GM23338 (cell line): ENCODE results near the gene CYP19A1. TPM values are rescaled to one million over a fixed set of nuclear protein-coding genes. Genes with fewer than 3 reads are reported as not detected.

Source experiments
- ATAC-seq: fragments of 200-7000 bp; cut with Tn5 transposase; 3 replicates; pipeline ENCODE4 v1.9.1; 2020
- DNase-seq: peaks from one replicate; pipeline ENCODE4 v3.0.0-alpha.2; 2015; ENCODE audit warnings: low spot score
- H2AFZ ChIP-seq: fragments of 200-600 bp; sonication (generic); 2 replicates; pipeline ENCODE4 v1.8.0; 2016; ENCODE audit warnings: antibody characterized with exemption, mild to moderate bottlenecking, moderate library complexity
- H3F3A ChIP-seq: fragments of 200-600 bp; sonication (generic); replicated peaks from 2 replicates; pipeline ENCODE4 v1.8.0; 2017; ENCODE audit warnings: antibody characterized with exemption, mixed run types, low read depth
- H3K27ac ChIP-seq: fragments of 200-600 bp; sonication (generic); 2 replicates; pipeline ENCODE4 v1.6.1; 2016; ENCODE audit warnings: low read depth
- H3K27me3 ChIP-seq: fragments of 200-600 bp; sonication (generic); 2 replicates; pipeline ENCODE4 v1.8.0; 2016; ENCODE audit warnings: mild to moderate bottlenecking, mixed run types, moderate library complexity; ENCODE audit not compliant: insufficient read depth
- H3K36me3 ChIP-seq: fragments of 200-600 bp; sonication (generic); 2 replicates; pipeline ENCODE4 v1.8.0; 2016; ENCODE audit warnings: mild to moderate bottlenecking; ENCODE audit not compliant: insufficient read depth
- H3K4me1 ChIP-seq: fragments of 200-600 bp; sonication (generic); 2 replicates; pipeline ENCODE4 v1.8.0; 2016; ENCODE audit warnings: mild to moderate bottlenecking, moderate library complexity; ENCODE audit not compliant: insufficient read depth
- H3K4me2 ChIP-seq: fragments of 200-600 bp; sonication (generic); 2 replicates; pipeline ENCODE4 v1.7.1; 2017; ENCODE audit warnings: mixed run types
- H3K4me3 ChIP-seq: fragments of 200-600 bp; sonication (generic); 2 replicates; pipeline ENCODE4 v1.6.1; 2016; ENCODE audit warnings: mixed run types
- H3K79me2 ChIP-seq: fragments of 200-600 bp; sonication (generic); replicated peaks from 2 replicates; pipeline ENCODE4 v1.8.0; 2017; ENCODE audit warnings: mild to moderate bottlenecking; ENCODE audit not compliant: insufficient read depth
- H3K9me2 ChIP-seq: fragments of 200-600 bp; sonication (generic); 2 replicates; pipeline ENCODE4 v1.8.0; 2017; ENCODE audit not compliant: insufficient read depth
- H4K20me1 ChIP-seq: fragments of 200-600 bp; sonication (generic); replicated peaks from 2 replicates; pipeline ENCODE4 v1.8.0; 2017; ENCODE audit warnings: mild to moderate bottlenecking; ENCODE audit not compliant: insufficient read depth
- H3K27ac Mint-ChIP-seq: 2 replicates; pipeline ENCODE4 v1.8.0; 2020; ENCODE audit warnings: inconsistent platforms, mild to moderate bottlenecking, moderate library complexity, mixed read lengths
- H3K27me3 Mint-ChIP-seq: 3 replicates; pipeline ENCODE4 v1.8.0; 2022; ENCODE audit warnings: low read depth, mild to moderate bottlenecking, moderate library complexity, mixed read lengths, inconsistent platforms; ENCODE audit not compliant: insufficient read depth, poor library complexity
- H3K36me3 Mint-ChIP-seq: 3 replicates; pipeline ENCODE4 v1.8.0; 2021; ENCODE audit warnings: low read depth, mild to moderate bottlenecking, inconsistent platforms, moderate library complexity, mixed read lengths
- H3K4me1 Mint-ChIP-seq: 3 replicates; pipeline ENCODE4 v1.8.0; 2020; ENCODE audit warnings: mild to moderate bottlenecking, inconsistent platforms, mixed read lengths
- H3K4me3 Mint-ChIP-seq: 3 replicates; pipeline ENCODE4 v1.8.0; 2021; ENCODE audit warnings: moderate library complexity, mild to moderate bottlenecking, inconsistent platforms, mixed read lengths
- H3K9me3 Mint-ChIP-seq: 3 replicates; pipeline ENCODE4 v1.8.0; 2020; ENCODE audit warnings: moderate library complexity, mild to moderate bottlenecking, inconsistent platforms, mixed read lengths
- CTCF ChIP-seq, 2 experiments: fragments of 200-600 bp in 1 of 2; sonication (generic) in 1 of 2; conservative IDR thresholded peaks; 2 replicates each; pipeline versions ENCODE4 v1.5.1 to v1.6.1; 2016 to 2017; ENCODE audit warnings: antibody characterized with exemption in 2 of 2, low read depth in 2 of 2, mild to moderate bottlenecking in 2 of 2, moderate library complexity in 1 of 2
- EZH2phosphoT487 ChIP-seq: fragments of 200-600 bp; sonication (generic); IDR thresholded peaks from one replicate; pipeline ENCODE4 v1.8.1; 2018; ENCODE audit warnings: antibody characterized with exemption; ENCODE audit not compliant: unreplicated experiment
- NANOG ChIP-seq: IDR thresholded peaks from 2 replicates; pipeline ENCODE4 v1.6.1; 2016; ENCODE audit warnings: antibody characterized with exemption, borderline replicate concordance
- POLR2AphosphoS5 ChIP-seq: IDR thresholded peaks from 2 replicates; pipeline ENCODE4 v1.6.1; 2016; ENCODE audit warnings: antibody characterized with exemption, low read depth
- REST ChIP-seq: IDR thresholded peaks from one replicate; pipeline ENCODE4 v1.6.1; 2018; ENCODE audit warnings: antibody characterized with exemption; ENCODE audit not compliant: unreplicated experiment
- STAT1 ChIP-seq: IDR thresholded peaks from one replicate; pipeline ENCODE4 v1.6.1; 2016; ENCODE audit warnings: antibody characterized with exemption; ENCODE audit not compliant: unreplicated experiment
- ZNF114 ChIP-seq: fragments of 250-450 bp; sonication (Bioruptor Pico); IDR thresholded peaks from 2 replicates; pipeline ENCODE4 v1.5.0; 2020; ENCODE audit warnings: mild to moderate bottlenecking, moderate library complexity
- ZNF331 ChIP-seq: fragments of 250-450 bp; sonication (Bioruptor Pico); IDR thresholded peaks from 2 replicates; pipeline ENCODE4 v1.5.0; 2020; ENCODE audit warnings: low read depth, mild to moderate bottlenecking, moderate library complexity
- ZNF462 ChIP-seq: fragments of 250-450 bp; sonication (Bioruptor Pico); IDR thresholded peaks from 2 replicates; pipeline ENCODE4 v1.5.0; 2020; ENCODE audit warnings: mild to moderate bottlenecking, moderate library complexity
- polyA plus RNA-seq: library from polyadenylated mRNA; unstranded; fragments of >200 nt; fragmentation: Nextera tagmentation; extraction: Ambion mirVana; gene quantifications from 2 replicates; pipeline ENCODE4 v1.2.1, GENCODE V29; 2016
- total RNA-seq: library from RNA; depleted of rRNA; stranded (reverse); fragments of >200 nt; shearing (Covaris generic); gene quantifications from 2 replicates; pipeline ENCODE4 v1.2.3, GENCODE V29; 2014

Gene CYP19A1
- total and polyA plus RNA-seq, 2 experiments from 2014 or later, result 0.42 TPM; not detected in 1

GRCh38 chr15:51227940-51228732, 110.3 kb downstream of the CYP19A1 start (continued):
- TF ChIP-seq ZNF114 (CRISPR knock-in tag), result no peak

GRCh38 chr15:51226576-51227210, 111.7 kb downstream of the CYP19A1 start:
- H3K27me3 ChIP-seq, result no peaks in the 10 kb centered on the region
- no peak overlapping the region for H3K4me2 ChIP-seq
- Mint-ChIP-seq H3K9me3 (no peaks in the 10 kb centered on the region), H3K4me1 (peaks cover 10% of the 10 kb centered on the region), H3K36me3 (no peaks in the 10 kb centered on the region), H3K4me3 (no peak overlapping the region), H3K27me3 (no peaks in the 10 kb centered on the region), H3K27ac (no peak overlapping the region)
- no peak overlapping the region for H3K27ac ChIP-seq
- TF ChIP-seq NANOG, result no peak
- no peak for TF ChIP-seq POLR2AphosphoS5
- TF ChIP-seq EZH2phosphoT487, result no peak
- TF ChIP-seq STAT1, result no peak
- TF ChIP-seq ZNF331 (CRISPR knock-in tag), result no peak
- no peak for TF ChIP-seq REST
- TF ChIP-seq CTCF (conservative IDR thresholded peaks at IDR 0.05; ENCODE audit: low read depth in 2 of 2), result no peak
- no peak for TF ChIP-seq ZNF462 (CRISPR knock-in tag)
- no peaks in the 10 kb centered on the region for H3K79me2 ChIP-seq
- H3F3A ChIP-seq, result no peaks in the 10 kb centered on the region
- no peaks in the 10 kb centered on the region for H4K20me1 ChIP-seq
- H3K9me2 ChIP-seq, result no peaks in the 10 kb centered on the region
- no peak overlapping the region for H2AFZ ChIP-seq
- ATAC-seq (no peak), DNase-seq (no peak)
- H3K4me1 ChIP-seq, result no peaks in the 10 kb centered on the region
- no peak overlapping the region for H3K4me3 ChIP-seq
- no peaks in the 10 kb centered on the region for H3K36me3 ChIP-seq
